Measurements from ENCODE around the gene TLR8. TPM values are rescaled to one million over a fixed set of nuclear protein-coding genes. Genes with fewer than 3 reads are reported as not detected.

The TLR8 gene
- total and polyA plus RNA-seq, 2 of the 13 experiments (the other 11 are each of a cell fraction or from before 2014, with no cell fraction given): not detected

DNA sequence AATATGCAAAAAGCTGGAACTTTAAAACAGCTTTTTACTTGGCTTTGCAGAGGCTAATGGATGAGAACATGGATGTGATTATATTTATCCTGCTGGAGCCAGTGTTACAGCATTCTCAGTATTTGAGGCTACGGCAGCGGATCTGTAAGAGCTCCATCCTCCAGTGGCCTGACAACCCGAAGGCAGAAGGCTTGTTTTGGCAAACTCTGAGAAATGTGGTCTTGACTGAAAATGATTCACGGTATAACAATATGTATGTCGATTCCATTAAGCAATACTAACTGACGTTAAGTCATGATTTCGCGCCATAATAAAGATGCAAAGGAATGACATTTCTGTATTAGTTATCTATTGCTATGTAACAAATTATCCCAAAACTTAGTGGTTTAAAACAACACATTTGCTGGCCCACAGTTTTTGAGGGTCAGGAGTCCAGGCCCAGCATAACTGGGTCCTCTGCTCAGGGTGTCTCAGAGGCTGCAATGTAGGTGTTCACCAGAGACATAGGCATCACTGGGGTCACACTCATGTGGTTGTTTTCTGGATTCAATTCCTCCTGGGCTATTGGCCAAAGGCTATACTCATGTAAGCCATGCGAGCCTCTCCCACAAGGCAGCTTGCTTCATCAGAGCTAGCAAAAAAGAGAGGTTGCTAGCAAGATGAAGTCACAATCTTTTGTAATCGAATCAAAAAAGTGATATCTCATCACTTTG, 15.6 kb downstream of the TLR8 start (continued):
- TF ChIP-seq GPBP1L1 (CRISPR knock-in tag; IDR thresholded peaks at IDR 0.05) (no peak), SKI (IDR thresholded peaks at IDR 0.05; ENCODE audit: partially characterized antibody) (no peak), ZNF136 (CRISPR knock-in tag; IDR thresholded peaks at IDR 0.05; ENCODE audit: low read depth) (no peak), ZNF564 (CRISPR knock-in tag; IDR thresholded peaks at IDR 0.05) (no peak), ZNF891 (CRISPR knock-in tag; IDR thresholded peaks at IDR 0.05) (no peak), ARNTL (CRISPR knock-in tag; IDR thresholded peaks at IDR 0.05) (no peak), ZNF124 (CRISPR knock-in tag; IDR thresholded peaks at IDR 0.05) (no peak)
- TF ChIP-seq, protein P1, sequence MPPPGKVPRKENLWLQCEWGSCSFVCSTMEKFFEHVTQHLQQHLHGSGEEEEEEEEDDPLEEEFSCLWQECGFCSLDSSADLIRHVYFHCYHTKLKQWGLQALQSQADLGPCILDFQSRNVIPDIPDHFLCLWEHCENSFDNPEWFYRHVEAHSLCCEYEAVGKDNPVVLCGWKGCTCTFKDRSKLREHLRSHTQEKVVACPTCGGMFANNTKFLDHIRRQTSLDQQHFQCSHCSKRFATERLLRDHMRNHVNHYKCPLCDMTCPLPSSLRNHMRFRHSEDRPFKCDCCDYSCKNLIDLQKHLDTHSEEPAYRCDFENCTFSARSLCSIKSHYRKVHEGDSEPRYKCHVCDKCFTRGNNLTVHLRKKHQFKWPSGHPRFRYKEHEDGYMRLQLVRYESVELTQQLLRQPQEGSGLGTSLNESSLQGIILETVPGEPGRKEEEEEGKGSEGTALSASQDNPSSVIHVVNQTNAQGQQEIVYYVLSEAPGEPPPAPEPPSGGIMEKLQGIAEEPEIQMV (CRISPR knock-in tag; IDR thresholded peaks at IDR 0.05; ENCODE audit: low read depth): no peak
- TF ChIP-seq, protein P2, sequence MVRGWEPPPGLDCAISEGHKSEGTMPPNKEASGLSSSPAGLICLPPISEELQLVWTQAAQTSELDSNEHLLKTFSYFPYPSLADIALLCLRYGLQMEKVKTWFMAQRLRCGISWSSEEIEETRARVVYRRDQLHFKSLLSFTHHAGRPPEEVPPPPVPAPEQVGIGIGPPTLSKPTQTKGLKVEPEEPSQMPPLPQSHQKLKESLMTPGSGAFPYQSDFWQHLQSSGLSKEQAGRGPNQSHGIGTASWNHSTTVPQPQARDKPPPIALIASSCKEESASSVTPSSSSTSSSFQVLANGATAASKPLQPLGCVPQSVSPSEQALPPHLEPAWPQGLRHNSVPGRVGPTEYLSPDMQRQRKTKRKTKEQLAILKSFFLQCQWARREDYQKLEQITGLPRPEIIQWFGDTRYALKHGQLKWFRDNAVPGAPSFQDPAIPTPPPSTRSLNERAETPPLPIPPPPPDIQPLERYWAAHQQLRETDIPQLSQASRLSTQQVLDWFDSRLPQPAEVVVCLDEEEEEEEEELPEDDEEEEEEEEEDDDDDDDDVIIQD (CRISPR knock-in tag; IDR thresholded peaks at IDR 0.05; ENCODE audit: low read depth): no peak

GRCh38 chrX:12922599-12922919, 16.1 kb downstream of the TLR8 start:
- DNase-seq (ENCODE audit: low spot score) (no peak), FAIRE-seq (no peak), ATAC-seq (no peak)
- Histone ChIP-seq H4K20me1 (ENCODE audit: insufficient read depth, low read length) (no peaks in the 10 kb centered on the region), H3K79me2 (ENCODE audit: insufficient read depth, low read length) (no peaks in the 10 kb centered on the region), H3K4me3 (replicated peaks in 1 of 3; ENCODE audit: insufficient read depth in 1 of 3, low read depth in 2 of 3, low read length in 3 of 3) (no peak overlapping the region), H3K9me3 (ENCODE audit: low read length) (no peaks in the 10 kb centered on the region), H3K4me1 (ENCODE audit: insufficient read depth, low read length) (no peaks in the 10 kb centered on the region), H3K4me2 (ENCODE audit: low read depth, low read length) (no peak overlapping the region), H3K27ac (ENCODE audit: extremely low read length, insufficient read depth, low read length) (no peak overlapping the region), H2AFZ (ENCODE audit: low read length) (no peak overlapping the region), H3K36me3 (replicated peaks in 1 of 2; ENCODE audit: control insufficient read depth in 1 of 2, insufficient read depth in 2 of 2, low read length in 2 of 2) (no peaks in the 10 kb centered on the region), H3K9ac (ENCODE audit: insufficient read depth, low read depth, low read length) (no peak overlapping the region), H3K27me3 (ENCODE audit: control insufficient read depth in 1 of 2, insufficient read depth in 2 of 2, low read length in 2 of 2) (no peaks in the 10 kb centered on the region)
- in situ Hi-C loops (cut with HindIII; ENCODE audit: extremely low pct_ligation_motif_present, low pct_unique_long_range_greater_than_20kb): no loop called here
- no TSS peak for BruUV-seq (replicated peaks)
- POLR2A ChIA-PET: no interaction called here
- intact Hi-C loops (cut with micrococcal nuclease; ENCODE audit: unreplicated experiment): no loop called here
- CTCF ChIA-PET (ENCODE audit: low intra/inter-chr PET ratio, low total read pairs): no interaction called here
- TF ChIP-seq ZIK1 (CRISPR knock-in tag; IDR thresholded peaks at IDR 0.05; ENCODE audit: borderline replicate concordance, low read depth): no peak
- TF ChIP-seq TBP (CRISPR knock-in tag; IDR thresholded peaks at IDR 0.05): no peak
- TF ChIP-seq ZNF761 (CRISPR knock-in tag; conservative IDR thresholded peaks at IDR 0.05): no peak
- no peak for TF ChIP-seq ZNF816 (CRISPR knock-in tag; IDR thresholded peaks at IDR 0.05; ENCODE audit: borderline replicate concordance)
- TF ChIP-seq ZNF280B (CRISPR knock-in tag; IDR thresholded peaks at IDR 0.05; ENCODE audit: borderline replicate concordance): no peak
- no peak for TF ChIP-seq ZNF264 (CRISPR knock-in tag; IDR thresholded peaks at IDR 0.05)
- TF ChIP-seq ZMYM2 (CRISPR knock-in tag; IDR thresholded peaks at IDR 0.05): no peak
- no peak for TF ChIP-seq RBM39 (IDR thresholded peaks at IDR 0.05; ENCODE audit: low read depth, low read length, poor library complexity, severe bottlenecking)
- TF ChIP-seq MTF1 (CRISPR knock-in tag; IDR thresholded peaks at IDR 0.05): no peak
- TF ChIP-seq HOXA3 (CRISPR knock-in tag; IDR thresholded peaks at IDR 0.05): no peak
- no peak for TF ChIP-seq XBP1 (CRISPR knock-in tag; IDR thresholded peaks at IDR 0.05)

All from HepG2 (cell line).